HepG2 (cell line): Measurements from ENCODE around the gene PUDP.
"Not testable (repeated sequence)": the region's sequence is repeated elsewhere in the genome, so short reads cannot be mapped to it uniquely, and the experiment has no call there.

Experiments used
- BRCA1 ChIP-seq: sonication (generic); formaldehyde crosslinking; IDR thresholded peaks from 2 replicates; pipeline ENCODE4 v1.4.0; 2020; ENCODE audit warnings: missing genetic modification reagents
- CTCF ChIP-seq: sonication (generic); formaldehyde crosslinking; IDR thresholded peaks from 2 replicates; pipeline ENCODE4 v1.5.0; 2020; ENCODE audit warnings: mild to moderate bottlenecking, missing genetic modification reagents, moderate library complexity
- ESRRA ChIP-seq: sonication (generic); formaldehyde crosslinking; IDR thresholded peaks from 2 replicates; pipeline ENCODE4 v1.5.1; 2020; ENCODE audit warnings: mild to moderate bottlenecking, low read depth, missing genetic modification reagents
- ETV5 ChIP-seq: IDR thresholded peaks from 2 replicates; pipeline ENCODE4 v1.6.1; 2018; ENCODE audit warnings: missing biosample characterization, missing genetic modification reagents, inconsistent platforms, borderline replicate concordance
- FOXA3 ChIP-seq: IDR thresholded peaks from 2 replicates; pipeline ENCODE4 v1.6.1; 2016; ENCODE audit warnings: missing genetic modification reagents, missing compliant biosample characterization
- HOXD1 ChIP-seq: sonication (generic); formaldehyde crosslinking; IDR thresholded peaks from 2 replicates; pipeline ENCODE4 v1.5.0; 2020; ENCODE audit warnings: missing genetic modification reagents
- PHF20 ChIP-seq: sonication (generic); formaldehyde crosslinking; IDR thresholded peaks from 2 replicates; pipeline ENCODE4 v1.5.0; 2020; ENCODE audit warnings: mild to moderate bottlenecking, missing genetic modification reagents
- POLR2A ChIP-seq, 2 experiments: IDR thresholded peaks; 2 replicates each; pipeline ENCODE4 v1.6.1; 2011; ENCODE audit warnings: low read depth in 2 of 2, low read length in 2 of 2, mild to moderate bottlenecking in 1 of 2, moderate library complexity in 1 of 2; ENCODE audit not compliant: insufficient read depth in 1 of 2
- ZBTB43 ChIP-seq: sonication (generic); formaldehyde crosslinking; conservative IDR thresholded peaks from 2 replicates; pipeline ENCODE4 v1.4.0; 2020; ENCODE audit warnings: missing genetic modification reagents
- ZFP36 ChIP-seq: fragments of 150-350 bp; IDR thresholded peaks from 2 replicates; pipeline ENCODE4 v1.6.1; 2018; ENCODE audit warnings: borderline replicate concordance, low read length, low read depth; ENCODE audit not compliant: partially characterized antibody
- ZNF142 ChIP-seq: sonication (generic); formaldehyde crosslinking; IDR thresholded peaks from 2 replicates; pipeline ENCODE4 v1.4.0; 2020; ENCODE audit warnings: missing genetic modification reagents

GRCh38 chrX:7012262-7012834, 135.6 kb downstream of the PUDP start:
- TF ChIP-seq CTCF (CRISPR knock-in tag); FOXA3; PHF20 (CRISPR knock-in tag); ZNF142; ZBTB43 (CRISPR knock-in tag); HOXD1 (CRISPR knock-in tag); ZFP36; POLR2A (IDR thresholded peaks at IDR 0.05; ENCODE audit: insufficient read depth in 1 of 2, low read depth in 2 of 2, low read length in 2 of 2); BRCA1 (CRISPR knock-in tag); ETV5 (CRISPR knock-in tag); ESRRA (CRISPR knock-in tag): not testable (repeated sequence)
